Central memory CD4-positive, alpha-beta T cell (primary cell): Measurements from ENCODE around the gene VANGL2.

Experiments used
- DNase-seq: peaks from one replicate; pipeline ENCODE4 v3.0.0; 2022

The VANGL2 gene

DNA sequence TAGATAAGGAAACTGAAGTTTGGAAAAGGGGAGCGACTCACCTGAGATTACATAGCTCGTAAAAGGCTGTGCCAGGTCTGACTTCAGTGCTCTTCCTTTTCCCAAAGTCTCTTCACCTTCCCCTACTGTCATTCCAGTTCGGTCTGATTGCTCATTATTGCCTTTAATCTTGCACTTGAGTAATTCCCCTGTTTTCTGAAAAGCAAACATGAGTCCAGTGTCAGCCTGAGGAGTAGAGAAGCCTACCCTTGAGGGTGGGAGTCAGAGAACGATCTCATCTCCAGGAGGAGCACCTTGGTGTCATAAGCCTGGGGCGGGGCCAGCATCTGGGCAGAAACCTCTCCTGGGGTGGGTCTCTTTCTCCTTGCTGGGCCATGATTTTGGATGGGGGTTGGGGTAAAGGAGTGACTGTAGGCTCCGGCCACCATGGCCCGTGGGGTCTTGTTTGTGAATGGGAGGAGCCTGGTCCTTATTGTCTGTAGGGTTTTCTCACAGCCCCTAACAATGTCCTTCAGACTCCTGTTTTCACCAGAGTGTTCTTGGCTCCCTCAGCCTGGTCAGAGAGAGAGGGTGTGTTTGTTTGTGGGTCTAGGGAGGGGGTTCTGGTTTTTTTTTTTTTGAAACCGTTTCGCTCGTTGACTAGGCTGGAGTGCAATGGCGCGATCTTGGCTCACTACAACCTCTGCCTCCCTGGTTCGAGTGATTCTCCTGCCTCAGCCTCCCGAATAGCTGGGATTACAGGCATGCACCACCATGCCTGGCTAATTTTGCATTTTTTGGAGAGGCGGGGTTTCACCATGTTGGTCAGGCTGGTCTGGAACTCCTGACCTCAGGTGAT is 6.0 kb downstream of the VANGL2 start:
- no peak for DNase-seq

DNA sequence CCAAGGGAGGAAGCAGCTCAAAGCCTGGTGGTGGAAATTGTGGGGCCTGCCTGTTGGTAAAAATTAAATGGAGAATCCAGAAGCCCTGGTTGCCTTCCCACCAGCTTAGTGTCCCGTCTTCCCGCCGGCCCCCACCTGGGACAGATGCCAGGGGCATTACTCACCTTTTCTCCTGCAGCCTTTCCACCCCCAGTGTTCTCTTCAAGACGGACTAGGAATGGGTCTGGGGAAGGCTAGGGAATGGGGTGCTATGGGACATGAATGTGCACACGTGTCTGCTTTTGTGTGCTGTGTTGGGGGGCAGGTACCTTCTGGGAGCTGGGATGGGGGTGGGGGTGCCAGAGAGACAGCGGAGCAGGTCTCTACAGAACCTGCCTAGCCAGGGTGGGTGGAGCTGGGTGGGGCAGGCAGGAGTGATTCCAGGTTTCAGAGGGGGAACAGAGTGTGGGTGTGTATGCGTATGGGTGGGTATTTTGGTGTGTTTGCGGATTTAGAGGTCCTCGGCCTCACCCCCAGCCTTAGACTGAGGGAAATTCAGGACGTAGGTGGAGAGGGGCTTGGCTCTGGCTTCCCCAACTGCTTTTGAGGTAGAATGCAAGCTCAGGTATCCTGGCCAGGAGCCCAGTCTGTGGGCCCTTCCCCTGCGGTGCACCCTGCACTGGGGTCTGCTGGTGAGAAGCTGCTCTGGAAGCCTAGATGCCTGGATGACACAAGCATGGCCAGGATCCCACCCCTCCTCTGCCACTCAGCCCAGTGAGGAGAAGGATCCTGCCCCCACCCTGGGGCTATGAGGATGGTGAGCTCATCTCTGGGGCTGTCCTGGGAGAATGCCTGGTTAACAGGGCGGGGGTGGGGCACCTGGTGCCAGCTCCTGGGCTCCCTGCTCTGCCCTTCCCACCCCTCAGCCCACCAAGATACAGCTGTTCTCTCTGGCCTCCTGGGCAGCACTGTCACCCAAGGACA is 7.8 kb downstream of the VANGL2 start:
- DNase-seq = no peak

DNA sequence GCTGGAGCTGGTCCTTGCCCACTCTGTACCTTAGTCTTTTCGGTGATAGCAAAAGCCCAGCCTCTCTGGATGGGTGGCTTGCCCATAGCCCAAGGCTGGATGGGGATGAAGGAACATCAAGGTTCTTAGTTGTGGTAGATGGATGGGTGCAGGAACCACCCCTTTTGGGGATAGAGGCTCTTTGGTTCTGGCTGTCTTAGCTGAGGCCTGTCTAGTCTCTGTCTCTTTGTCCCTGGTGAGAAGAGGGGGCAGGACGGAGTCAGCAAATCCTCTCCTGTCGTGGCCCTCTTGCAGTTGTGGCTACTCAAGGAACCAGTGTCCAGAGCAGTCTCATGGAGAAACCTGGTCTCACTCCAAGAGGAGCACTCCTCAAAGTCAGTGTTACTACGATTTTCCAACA is 8.5 kb downstream of the VANGL2 start:
- no peak for DNase-seq

DNA sequence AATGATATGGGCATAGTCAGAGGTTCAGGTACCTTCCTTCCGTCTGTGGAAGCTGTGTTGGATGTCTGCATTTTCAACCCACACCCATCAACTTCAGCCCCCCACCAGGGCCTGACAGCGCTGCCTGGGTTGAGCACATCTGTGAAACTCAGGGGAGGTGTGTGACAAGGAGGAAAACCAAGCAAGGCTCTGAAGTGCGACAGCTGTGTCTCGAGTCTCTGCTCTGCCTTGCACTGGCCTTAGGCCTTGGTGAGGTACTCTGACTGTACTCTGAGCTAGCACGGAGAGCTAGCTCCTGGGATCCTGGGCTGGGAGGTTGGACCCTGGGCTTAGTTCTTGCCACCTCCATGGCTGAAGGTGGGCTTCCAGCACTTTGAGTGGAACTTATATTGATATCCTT is 9.1 kb downstream of the VANGL2 start:
- no peak for DNase-seq

DNA sequence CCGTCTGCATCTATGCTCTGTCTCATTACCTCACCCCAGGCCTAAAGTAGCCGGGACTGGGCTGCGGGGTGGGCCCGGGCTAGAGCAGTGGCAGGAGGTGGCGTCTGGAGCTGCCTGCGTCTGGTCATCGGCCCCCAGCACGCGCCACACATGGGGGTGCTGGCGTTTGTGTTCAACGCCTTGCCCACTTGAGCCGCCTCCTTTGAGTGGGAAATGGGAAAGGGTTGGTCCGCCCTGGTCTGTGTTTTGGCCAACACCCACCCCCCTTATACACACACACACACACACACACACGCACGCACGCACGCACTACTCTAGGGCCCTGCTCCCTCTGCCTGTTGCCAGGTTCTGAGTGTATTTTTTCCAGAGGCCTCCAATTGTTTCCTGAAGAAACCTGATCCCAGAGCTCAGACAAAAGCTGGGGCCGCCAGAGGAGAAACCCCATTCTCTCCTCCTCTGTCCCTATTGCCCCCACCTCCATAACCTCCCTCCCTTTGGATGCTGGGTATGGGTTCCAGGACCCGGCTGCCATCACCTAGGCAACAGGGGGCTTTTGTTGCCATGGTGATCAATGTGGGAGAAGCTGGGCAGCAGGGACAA is 10.1 kb downstream of the VANGL2 start:
- no peak for DNase-seq

DNA sequence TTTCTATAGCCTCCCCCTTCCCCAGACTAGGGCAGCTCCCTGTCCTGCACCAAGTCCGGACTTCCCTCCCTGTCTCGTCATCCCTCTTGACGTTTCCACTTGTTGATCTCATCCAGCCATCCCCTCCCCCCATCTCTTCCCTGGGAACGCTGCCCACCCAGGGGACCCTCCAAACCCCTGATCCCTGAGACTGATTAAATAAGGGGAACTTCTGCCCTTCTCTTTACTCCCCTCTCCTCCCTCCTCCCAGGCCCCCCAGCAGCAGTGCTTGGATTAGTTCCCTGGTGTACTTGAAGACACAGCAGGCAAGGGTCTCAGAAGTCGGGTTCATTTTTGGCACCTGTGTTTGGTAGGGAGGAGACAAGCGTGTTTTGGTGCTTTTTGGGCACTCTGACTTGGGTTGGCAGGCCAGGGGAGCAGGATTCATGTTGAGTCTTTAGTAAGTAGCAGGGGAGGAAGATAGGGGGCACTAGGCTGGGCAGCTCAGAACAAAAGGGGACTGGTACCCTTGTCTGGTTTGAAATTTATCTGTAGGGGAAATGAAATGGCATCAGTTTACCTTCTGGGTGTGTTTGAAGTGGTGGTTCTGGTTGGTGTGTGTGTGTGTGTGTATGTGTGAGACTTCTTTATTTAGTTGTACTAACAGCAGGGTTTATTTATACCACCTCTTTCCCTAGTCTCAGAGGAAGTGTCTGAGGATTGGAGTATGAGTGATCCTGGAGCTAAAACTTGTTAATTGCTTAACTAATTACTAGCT is 11.1 kb downstream of the VANGL2 start:
- no peak for DNase-seq

DNA sequence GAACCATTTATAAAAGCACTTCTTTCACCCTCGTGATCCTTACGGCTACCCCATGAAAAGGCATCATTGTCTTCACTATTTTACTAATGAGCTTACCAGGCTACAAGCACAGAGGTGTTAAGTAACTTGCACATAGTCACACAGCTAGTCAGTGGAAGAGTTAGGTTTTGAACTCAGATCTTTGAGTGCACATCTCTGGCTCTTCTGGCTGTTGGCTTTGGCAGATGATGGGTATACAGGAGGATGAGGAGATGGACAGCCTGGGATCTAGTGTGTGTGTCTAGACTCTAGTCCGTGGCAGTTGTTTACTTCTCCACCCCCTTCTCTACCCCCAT is 11.6 kb downstream of the VANGL2 start:
- no peak for DNase-seq

DNA sequence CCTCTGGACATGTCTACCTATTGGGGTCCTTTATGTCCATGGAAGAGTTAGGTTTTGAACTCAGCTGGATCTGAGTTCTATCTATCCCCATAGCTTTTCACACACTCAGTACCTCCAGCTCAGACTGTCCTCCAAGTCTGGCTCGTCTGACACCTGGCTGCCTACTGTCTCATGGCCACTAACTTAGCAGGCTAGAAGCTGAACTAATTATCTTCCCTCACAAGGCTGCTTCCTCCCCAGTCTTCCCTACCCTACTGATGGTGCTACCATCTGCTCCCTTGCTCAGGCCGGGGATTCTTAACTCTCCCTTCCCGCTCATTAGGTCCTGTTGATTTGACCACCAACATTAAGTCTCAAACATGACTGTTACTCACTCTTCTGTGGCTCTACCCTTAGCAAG is 13.4 kb downstream of the VANGL2 start:
- no peak for DNase-seq

DNA sequence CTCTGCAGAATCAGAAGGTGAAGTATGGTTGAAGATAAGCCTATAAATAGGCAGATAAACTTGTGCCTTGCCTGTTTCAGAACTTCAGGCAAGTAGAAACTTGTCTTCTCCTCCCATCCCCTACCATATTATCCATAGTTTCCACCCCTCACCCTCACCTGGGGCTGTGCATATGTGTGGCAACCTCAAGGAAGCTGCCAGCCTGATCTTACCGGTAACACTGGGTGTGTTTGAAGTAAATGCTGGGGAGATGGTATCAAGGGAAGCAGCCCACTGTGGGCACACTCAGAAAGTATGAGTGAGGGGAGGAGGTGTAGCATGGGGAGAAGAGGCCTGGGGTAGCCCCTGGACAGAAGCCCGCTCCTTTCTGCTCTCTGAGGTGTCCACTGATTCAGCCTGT is 14.5 kb downstream of the VANGL2 start:
- DNase-seq = no peak

DNA sequence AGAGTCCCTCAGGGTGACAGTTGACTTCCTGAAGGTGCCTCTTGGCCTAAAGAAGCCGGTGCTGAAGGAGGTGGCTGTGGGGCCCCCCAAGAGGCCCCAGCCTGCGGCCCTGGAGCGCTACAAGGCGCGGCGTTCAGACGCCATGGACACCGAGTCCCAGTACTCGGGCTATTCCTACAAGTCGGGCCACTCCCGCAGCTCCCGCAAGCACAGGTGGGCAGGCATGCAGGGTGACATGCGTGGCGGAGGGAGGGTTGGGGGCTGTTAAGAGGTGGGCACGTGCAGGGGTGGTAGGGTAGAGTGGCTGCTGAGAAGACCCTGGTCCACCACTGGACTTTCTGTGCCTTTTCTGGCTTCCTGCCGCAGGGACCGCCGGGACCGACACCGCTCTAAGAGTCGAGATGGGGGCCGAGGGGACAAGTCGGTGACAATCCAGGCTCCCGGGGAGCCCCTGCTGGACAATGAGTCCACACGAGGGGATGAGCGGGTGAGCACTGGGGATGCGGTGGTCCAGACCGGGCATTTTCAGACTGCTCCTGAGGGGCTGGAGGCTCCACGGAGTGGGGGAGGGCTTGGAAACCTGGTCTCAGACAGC is 15.4 kb downstream of the VANGL2 start:
- DNase-seq = no peak

DNA sequence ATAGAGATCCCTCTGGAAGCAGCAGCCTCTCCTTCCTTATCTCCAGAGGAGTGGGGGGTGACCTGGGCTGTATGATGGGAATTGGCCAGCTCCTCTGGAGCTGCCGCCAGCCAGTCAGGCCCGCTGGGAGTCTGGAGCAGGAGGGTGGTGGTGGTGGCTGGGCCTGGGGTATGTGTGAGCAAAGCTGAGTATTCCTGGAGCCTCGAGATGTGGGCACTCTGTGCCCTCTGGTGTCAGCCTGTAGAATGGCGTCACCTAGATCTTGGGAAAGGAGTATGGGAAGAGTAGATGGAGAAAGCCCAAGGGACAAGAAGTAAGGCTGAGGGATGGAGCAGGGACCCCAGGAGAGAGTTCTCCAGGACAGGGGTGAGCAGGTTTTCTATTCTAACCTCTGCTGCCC is 16.0 kb downstream of the VANGL2 start:
- DNase-seq = no peak

DNA sequence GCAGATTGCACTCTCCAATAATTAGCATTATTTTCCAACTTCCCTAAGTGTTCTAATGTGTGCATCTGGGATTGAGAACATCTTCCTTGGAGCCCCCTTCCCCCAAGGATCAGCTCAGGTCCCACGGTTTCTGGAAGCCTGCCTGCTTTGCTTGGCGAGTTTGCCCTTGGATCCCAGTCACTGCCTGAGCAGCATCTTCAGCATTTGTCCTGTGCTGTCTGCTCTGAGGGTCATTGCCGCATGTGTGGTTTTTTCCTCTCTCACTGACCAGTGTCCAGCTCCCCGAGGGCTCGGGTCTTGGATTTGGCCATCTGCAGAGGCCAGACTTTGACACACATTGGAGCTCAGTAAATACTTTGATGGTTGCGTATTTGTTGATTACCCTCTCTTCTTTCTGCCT is 18.1 kb downstream of the VANGL2 start:
- DNase-seq = no peak

DNA sequence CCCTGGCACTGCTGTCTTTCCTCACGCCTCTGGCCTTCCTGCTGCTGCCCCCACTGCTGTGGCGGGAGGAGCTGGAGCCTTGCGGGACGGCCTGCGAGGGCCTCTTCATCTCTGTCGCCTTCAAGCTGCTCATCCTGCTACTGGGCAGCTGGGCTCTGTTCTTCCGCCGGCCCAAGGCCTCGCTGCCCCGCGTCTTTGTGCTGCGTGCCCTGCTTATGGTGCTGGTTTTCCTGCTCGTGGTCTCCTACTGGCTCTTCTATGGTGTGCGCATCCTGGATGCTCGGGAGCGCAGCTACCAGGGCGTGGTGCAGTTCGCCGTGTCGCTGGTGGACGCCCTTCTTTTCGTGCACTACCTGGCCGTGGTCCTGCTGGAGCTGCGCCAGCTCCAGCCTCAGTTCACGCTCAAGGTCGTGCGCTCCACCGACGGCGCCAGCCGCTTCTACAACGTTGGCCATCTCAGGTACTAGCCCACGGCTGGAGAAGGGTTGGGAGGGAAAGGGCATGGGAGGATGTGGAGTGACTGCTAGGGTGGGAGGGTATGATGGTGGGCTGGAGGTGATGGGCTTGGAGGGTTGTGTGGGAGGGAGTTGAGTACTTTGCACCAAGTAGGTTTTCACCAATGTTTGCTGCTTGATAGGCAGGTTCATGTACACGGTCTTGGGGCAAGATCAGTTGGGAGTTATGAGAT is 18.9 kb downstream of the VANGL2 start:
- DNase-seq = no peak

DNA sequence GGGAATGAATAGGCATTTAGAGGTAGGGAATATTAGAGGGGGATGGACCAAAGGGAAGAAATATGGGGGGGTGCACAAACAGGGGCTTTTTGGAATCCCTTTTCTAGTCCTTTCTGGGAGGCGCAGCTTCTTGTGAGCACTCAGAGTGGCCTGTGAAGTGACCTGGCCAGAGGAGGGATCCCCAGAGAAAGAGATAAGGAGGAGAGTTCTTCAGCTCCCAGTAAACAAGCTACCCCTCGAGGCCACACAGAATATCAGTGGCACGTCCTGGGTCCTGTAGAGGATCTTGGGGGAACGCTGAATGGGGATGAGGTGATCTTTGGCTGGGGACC is 19.4 kb downstream of the VANGL2 start:
- no peak for DNase-seq

DNA sequence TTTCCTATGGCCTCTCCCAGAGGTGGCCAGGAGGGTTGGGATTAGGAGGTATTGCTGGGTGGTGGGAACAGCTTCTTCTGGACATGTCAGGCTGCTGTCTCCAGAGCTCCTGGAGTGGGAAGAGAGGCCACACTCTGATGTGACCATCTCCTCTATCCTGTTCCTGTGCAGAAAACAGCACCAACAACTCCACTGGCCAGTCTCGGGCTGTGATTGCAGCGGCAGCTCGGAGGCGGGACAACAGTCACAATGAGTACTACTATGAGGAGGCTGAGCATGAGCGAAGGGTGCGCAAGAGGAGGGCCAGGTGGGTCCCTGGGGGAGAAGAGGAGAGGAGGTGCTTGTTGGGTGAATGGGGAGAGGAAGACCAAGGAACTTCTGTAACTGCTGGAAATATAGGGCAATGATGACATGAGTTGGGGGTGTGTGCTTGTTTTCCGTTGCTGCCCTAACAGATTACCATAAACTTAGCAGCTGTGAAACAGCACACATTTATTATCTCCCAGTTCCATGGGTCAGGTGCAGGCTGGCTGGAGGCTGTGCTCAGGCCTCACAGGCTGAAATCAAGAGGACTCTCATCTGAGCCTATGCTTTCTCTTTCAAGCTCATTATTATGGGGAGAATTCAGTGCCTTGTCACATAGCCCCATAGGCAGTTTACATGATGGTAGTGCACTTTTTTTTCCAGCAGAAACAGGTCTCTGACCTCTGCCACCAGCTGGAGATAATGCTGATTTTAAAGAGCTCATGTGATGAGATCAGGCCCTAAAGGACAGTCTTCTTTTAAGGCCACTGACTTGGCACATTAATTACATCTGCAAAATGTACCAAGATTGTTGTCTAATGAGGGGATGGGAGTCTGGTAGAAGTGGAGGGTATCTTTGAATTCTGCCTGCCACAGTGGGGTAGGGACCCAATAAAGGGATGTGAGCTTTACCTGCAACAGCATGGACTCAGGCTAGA is 20.8 kb downstream of the VANGL2 start:
- no peak for DNase-seq

DNA sequence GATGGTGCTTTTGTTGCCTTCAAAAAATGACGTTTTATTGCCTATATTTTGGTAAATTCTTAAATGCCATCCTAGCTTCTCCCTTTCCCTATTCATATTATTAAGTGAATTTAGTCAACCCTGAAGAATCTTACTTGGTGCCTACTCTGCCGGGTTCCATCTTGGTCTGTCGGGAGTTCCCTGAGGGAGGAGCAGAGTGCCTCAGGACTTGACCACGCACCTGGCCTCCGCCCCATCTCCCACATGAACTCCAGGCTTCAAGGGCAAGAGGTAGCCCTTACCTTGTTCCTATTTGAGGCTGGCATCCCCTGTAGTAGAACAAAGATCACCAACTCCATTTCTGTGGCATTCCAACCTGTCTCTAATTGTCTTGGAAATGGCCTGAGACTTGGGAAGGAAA is 21.5 kb downstream of the VANGL2 start:
- no peak for DNase-seq

DNA sequence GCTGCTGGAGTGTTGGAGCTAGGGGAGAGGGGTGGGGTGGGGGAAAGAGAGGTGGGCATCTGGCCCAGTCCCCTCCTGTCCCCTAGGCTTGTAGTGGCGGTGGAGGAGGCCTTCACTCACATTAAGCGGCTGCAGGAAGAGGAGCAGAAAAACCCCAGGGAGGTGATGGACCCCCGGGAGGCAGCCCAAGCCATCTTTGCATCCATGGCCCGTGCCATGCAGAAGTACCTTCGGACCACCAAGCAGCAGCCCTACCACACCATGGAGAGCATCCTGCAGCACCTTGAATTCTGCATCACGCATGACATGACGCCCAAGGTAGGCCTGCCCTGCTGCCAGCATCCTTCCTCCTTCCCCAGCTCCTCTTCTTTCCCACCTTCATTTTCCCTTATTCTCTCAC is 23.6 kb downstream of the VANGL2 start:
- DNase-seq = no peak

DNA sequence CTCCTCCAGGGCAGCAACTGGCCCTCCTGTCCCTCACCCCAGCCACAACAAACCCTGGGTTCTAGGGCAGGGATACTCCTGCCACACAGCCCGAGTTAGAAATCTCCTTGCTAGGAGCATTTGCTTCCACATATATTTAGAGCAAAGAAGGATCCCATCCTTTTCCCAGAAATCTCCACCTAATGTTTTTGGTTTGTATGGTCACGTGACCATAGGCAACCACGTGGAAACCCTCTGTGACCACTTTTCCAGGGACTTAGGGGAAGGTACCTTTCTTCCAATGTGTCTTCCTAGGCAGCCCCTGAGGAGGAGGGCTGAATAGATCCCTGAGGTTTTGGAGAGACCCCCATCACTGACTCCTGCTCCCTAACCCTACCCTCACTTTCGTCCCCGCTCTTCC is 25.5 kb downstream of the VANGL2 start:
- no peak for DNase-seq

DNA sequence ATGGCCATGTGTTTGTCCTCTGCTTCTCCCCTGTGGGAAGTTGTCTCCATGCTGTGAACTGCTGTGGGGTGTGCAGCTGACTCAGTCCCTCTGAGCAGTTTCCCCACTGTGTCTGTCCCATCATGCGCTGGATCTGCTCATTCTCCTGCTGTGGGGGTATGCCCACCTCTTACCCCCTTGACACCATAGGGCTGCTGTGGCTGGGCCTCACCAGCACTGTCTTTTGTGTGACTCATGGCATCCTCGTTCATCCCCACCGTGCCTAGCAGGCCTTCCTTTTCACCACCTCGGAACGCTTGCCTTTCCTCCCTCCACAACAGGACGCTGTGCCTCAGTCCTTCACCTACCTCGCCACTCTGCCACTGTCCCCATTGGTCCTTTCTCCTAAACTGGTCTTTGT is 27.3 kb downstream of the VANGL2 start:
- no peak for DNase-seq

DNA sequence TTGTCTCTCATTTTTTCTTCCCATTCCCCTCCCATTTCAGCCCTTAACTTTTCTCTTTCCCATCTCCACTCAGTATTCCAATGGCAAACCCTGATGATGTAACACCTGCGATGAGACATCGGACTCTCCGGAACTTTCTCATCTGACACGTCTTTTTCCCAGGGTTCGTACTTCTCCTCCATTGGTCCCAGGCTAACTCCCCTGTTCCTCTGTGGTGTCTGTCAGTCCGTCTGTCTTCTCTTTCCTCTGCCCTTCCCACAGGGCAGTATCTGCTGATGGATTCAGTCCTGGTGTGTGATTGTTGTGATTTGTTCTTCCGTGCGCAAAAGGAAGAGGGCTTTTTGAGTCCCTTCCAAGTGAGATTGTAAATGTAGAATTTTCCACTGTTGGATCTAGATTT is 27.7 kb downstream of the VANGL2 start:
- DNase-seq = no peak

DNA sequence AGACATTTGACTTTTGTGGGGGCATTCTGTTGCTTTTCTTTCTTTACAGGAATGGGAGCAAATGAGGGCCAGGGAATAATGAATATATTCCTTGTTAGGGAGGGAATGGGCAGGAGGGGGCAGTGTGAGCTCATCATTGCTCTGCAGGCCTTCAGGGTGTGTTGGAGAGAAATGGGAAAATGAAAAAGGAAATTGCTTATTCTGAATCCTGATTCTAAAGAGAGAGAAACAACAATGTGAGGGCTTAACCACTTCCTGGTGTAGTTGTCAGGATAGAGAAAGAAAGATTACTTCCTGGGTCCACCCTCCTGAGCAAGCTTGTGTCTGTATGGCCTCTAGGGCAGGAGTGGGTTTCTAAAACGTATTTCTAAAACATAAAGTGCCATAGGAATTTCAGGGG is 28.3 kb downstream of the VANGL2 start:
- DNase-seq = peak; percentile 35
